HL-60 (cell line): Measurements from ENCODE around the gene RSF1.
A peak's percentile ranks its signal among the peaks of the same experiment; 100 is the strongest.

Experiments used
- DNase-seq, 2 experiments: peaks; one replicate each; pipeline ENCODE4 v3.0.0-alpha.2; 2010 to 2020; ENCODE audit warnings: low read depth in 1 of 2, low spot score in 1 of 2
- H3K27ac ChIP-seq: fragments of 250-450 bp; sonication (Bioruptor Pico); replicated peaks from 2 replicates; pipeline ENCODE4 v1.5.1; 2020; ENCODE audit warnings: mild to moderate bottlenecking, moderate library complexity
- H3K27me3 ChIP-seq: fragments of 250-450 bp; sonication (Bioruptor Pico); 2 replicates; pipeline ENCODE4 v1.5.1; 2021; ENCODE audit warnings: mild to moderate bottlenecking, moderate library complexity; ENCODE audit not compliant: insufficient read depth, poor library complexity, severe bottlenecking
- H3K4me3 ChIP-seq: replicated peaks from 2 replicates; pipeline ENCODE4 v1.5.1; 2011; ENCODE audit warnings: mild to moderate bottlenecking, control low read depth, low read length; ENCODE audit not compliant: insufficient read depth
- CTCF ChIP-seq: IDR thresholded peaks from one replicate; pipeline ENCODE4 v1.5.1; 2011; ENCODE audit warnings: low read length, control low read depth, inconsistent platforms; ENCODE audit not compliant: insufficient read depth
- GABPA ChIP-seq: IDR thresholded peaks from 2 replicates; pipeline ENCODE4 v1.6.1; 2012; ENCODE audit warnings: low read depth
- POLR2AphosphoS5 ChIP-seq: IDR thresholded peaks from 2 replicates; pipeline ENCODE4 v1.6.1; 2012; ENCODE audit warnings: low read depth
- REST ChIP-seq: IDR thresholded peaks from 2 replicates; pipeline ENCODE4 v1.6.1; 2012; ENCODE audit warnings: low read depth; ENCODE audit not compliant: insufficient replicate concordance
- SPI1 ChIP-seq: IDR thresholded peaks from 2 replicates; pipeline ENCODE4 v1.6.1; 2012; ENCODE audit warnings: low read depth, mild to moderate bottlenecking, borderline replicate concordance

RSF1 gene

DNA sequence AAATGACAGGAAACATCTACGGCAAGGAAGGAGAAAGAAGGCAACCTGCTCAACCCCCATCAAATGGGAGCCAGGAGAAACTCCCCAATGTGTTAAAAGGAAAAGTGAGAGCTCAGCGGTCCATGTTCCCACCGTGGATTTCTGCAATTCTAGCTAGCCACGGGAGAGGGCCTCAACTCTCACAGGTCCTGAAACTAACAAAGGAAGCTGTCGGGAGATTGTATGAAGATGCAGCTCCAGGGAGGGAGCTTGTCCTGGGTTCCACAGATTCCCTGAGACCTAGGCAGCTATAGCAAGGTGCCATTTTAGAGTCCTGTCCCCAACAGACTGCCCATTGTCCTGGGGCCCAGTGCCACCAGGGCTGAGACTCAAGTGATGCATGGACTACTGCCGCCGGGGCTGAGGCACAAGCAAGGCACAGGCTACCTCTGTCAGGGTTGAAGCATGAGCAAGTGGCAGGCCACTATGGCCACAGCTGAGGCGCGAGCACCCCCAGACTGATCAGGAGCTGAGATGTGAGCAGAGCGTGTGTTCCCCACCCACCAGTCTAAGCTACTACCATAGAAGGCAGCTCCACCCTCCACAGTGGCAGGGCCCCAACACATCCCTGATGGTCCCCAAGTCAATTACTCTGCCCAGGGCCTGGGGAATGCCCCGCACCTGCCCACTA lies 31.3 kb downstream of the RSF1 start:
- TF ChIP-seq CTCF (no peak), REST (no peak), SPI1 (no peak), POLR2AphosphoS5 (no peak), GABPA (no peak)
- DNase-seq, result no peak
- Histone ChIP-seq H3K27ac (no peak overlapping the region), H3K4me3 (no peak overlapping the region), H3K27me3 (no peaks in the 10 kb centered on the region)

GRCh38 chr11:77784572-77784971 lies 36.0 kb downstream of the RSF1 start:
- Histone ChIP-seq H3K4me3 (no peak overlapping the region), H3K27ac (no peak overlapping the region), H3K27me3 (no peaks in the 10 kb centered on the region)
- DNase-seq, result no peak
- TF ChIP-seq CTCF (no peak), GABPA (no peak), SPI1 (no peak), REST (no peak), POLR2AphosphoS5 (no peak)

- DNase-seq, result peak in 1 of 2 experiments; percentile 14
- TF ChIP-seq SPI1, result peak; percentile 71
- no peak for TF ChIP-seq REST
- no peak for TF ChIP-seq CTCF
- no peaks in the 10 kb centered on the region for H3K27me3 ChIP-seq
- no peak overlapping the region for H3K27ac ChIP-seq
- H3K4me3 ChIP-seq, result no peak overlapping the region
These were observed 37.5 kb downstream of the RSF1 start for GRCh38 chr11:77783025-77783424.
